IMR-90 (cell line): Measurements from ENCODE around the gene HMGN2. TPM values are rescaled to one million over a fixed set of nuclear protein-coding genes. Genes with fewer than 3 reads are reported as not detected.

Experiments
- ATAC-seq: fragments of 200-7000 bp; cut with Tn5 transposase; 2 replicates; pipeline ENCODE4 v1.9.1; 2020; ENCODE audit warnings: low read depth, mild to moderate bottlenecking, moderate library complexity
- BruUV-seq: library from RNA; stranded (reverse); fragments of 400-500 nt; replicated peaks from 2 replicates; lab custom pipeline; 2021; lab: Mats Ljungman, UMichigan
- CTCF ChIA-PET: fragments of 300-600 bp; formaldehyde crosslinking; extraction: SDS; loops from one replicate; lab custom pipeline; 2021; ENCODE audit warnings: antibody characterized with exemption; lab: Yijun Ruan, JAX
- POLR2A ChIA-PET: fragments of 300-600 bp; sonication (Branson Sonifier 250); formaldehyde crosslinking; loops from one replicate; lab custom pipeline; 2022; ENCODE audit warnings: antibody characterized with exemption; ENCODE audit not compliant: unreplicated experiment; lab: Charles Lee
- DNase-seq: peaks from one replicate; pipeline ENCODE4 v3.0.0; 2013
- H2AFZ ChIP-seq: replicated peaks from 2 replicates; pipeline ENCODE3; 2013; ENCODE audit warnings: low read length, mild to moderate bottlenecking; ENCODE audit not compliant: poor library complexity
- H2AK5ac ChIP-seq: 2 replicates; pipeline ENCODE4 v1.6.1; 2013; ENCODE audit warnings: low read depth, low read length, inconsistent platforms
- H2AK9ac ChIP-seq: replicated peaks from 2 replicates; pipeline ENCODE3; 2013; ENCODE audit warnings: mild to moderate bottlenecking, low read depth, low read length, moderate library complexity; ENCODE audit not compliant: poor library complexity
- H2BK120ac ChIP-seq: 2 replicates; pipeline ENCODE4 v1.6.1; 2013; ENCODE audit warnings: low read depth, low read length, inconsistent platforms
- H2BK15ac ChIP-seq: 3 replicates; pipeline ENCODE4 v1.6.1; 2013; ENCODE audit warnings: low read depth, low read length, inconsistent platforms
- H2BK20ac ChIP-seq: 2 replicates; pipeline ENCODE4 v1.6.1; 2013; ENCODE audit warnings: low read depth, mild to moderate bottlenecking, inconsistent platforms, low read length, moderate library complexity
- H2BK5ac ChIP-seq: 2 replicates; pipeline ENCODE4 v1.6.1; 2013; ENCODE audit warnings: mild to moderate bottlenecking, low read depth, low read length, inconsistent platforms; ENCODE audit not compliant: poor library complexity, severe bottlenecking
- H3K14ac ChIP-seq: replicated peaks from 2 replicates; pipeline ENCODE4 v1.6.1; 2013; ENCODE audit warnings: low read depth, low read length, inconsistent platforms
- H3K18ac ChIP-seq: 2 replicates; pipeline ENCODE4 v1.6.1; 2013; ENCODE audit warnings: low read depth, low read length, control low read depth
- H3K23ac ChIP-seq: 2 replicates; pipeline ENCODE4 v1.6.1; 2013; ENCODE audit warnings: low read depth, low read length, inconsistent platforms
- H3K27ac ChIP-seq: 2 replicates; pipeline ENCODE4 v1.5.1; 2013; ENCODE audit warnings: mild to moderate bottlenecking, control low read depth, low read length; ENCODE audit not compliant: insufficient read depth
- H3K27me3 ChIP-seq: 2 replicates; pipeline ENCODE4 v1.6.1; 2013; ENCODE audit warnings: low read length; ENCODE audit not compliant: control insufficient read depth, insufficient read depth
- H3K36me3 ChIP-seq: 2 replicates; pipeline ENCODE4 v1.6.1; 2013; ENCODE audit warnings: low read length, mixed read lengths; ENCODE audit not compliant: control insufficient read depth, insufficient read depth
- H3K4ac ChIP-seq: 2 replicates; pipeline ENCODE4 v1.6.1; 2013; ENCODE audit warnings: low read depth, low read length, inconsistent platforms
- H3K4me1 ChIP-seq: 2 replicates; pipeline ENCODE4 v1.6.1; 2013; ENCODE audit warnings: low read length, mixed read lengths; ENCODE audit not compliant: control insufficient read depth, insufficient read depth
- H3K4me2 ChIP-seq: 2 replicates; pipeline ENCODE4 v1.6.1; 2013; ENCODE audit warnings: low read depth, mild to moderate bottlenecking, control low read depth, low read length, moderate library complexity
- H3K4me3 ChIP-seq: 2 replicates; pipeline ENCODE4 v1.5.1; 2013; ENCODE audit warnings: low read depth, mild to moderate bottlenecking, control low read depth, low read length, moderate library complexity; ENCODE audit not compliant: insufficient read depth
- H3K56ac ChIP-seq: 2 replicates; pipeline ENCODE4 v1.6.1; 2013; ENCODE audit warnings: low read length, inconsistent platforms; ENCODE audit not compliant: insufficient read depth; ENCODE audit errors: extremely low read depth
- H3K79me1 ChIP-seq, 2 experiments: 2 replicates each; pipeline ENCODE4 v1.6.1; 2013; ENCODE audit warnings: low read length in 2 of 2, inconsistent platforms in 1 of 2, low read depth in 1 of 2
- H3K9ac ChIP-seq: 2 replicates; pipeline ENCODE4 v1.6.1; 2013; ENCODE audit warnings: low read depth, low read length, control low read depth
- H3K9me1 ChIP-seq: 2 replicates; pipeline ENCODE4 v1.6.1; 2013; ENCODE audit warnings: low read length, inconsistent platforms; ENCODE audit not compliant: insufficient read depth
- H3K9me3 ChIP-seq: 2 replicates; pipeline ENCODE4 v1.6.1; 2013; ENCODE audit warnings: low read length; ENCODE audit not compliant: control insufficient read depth, insufficient read depth
- H4K20me1 ChIP-seq: 2 replicates; pipeline ENCODE4 v1.6.1; 2013; ENCODE audit warnings: low read length, inconsistent platforms; ENCODE audit not compliant: insufficient read depth
- H4K5ac ChIP-seq: 2 replicates; pipeline ENCODE4 v1.6.1; 2013; ENCODE audit warnings: mild to moderate bottlenecking, low read depth, low read length, control low read depth
- H4K8ac ChIP-seq, 2 experiments: 2 replicates each; pipeline ENCODE4 v1.6.1; 2013; ENCODE audit warnings: low read depth in 2 of 2, low read length in 2 of 2, control low read depth in 1 of 2, inconsistent platforms in 1 of 2
- H4K91ac ChIP-seq: 2 replicates; pipeline ENCODE4 v1.6.1; 2013; ENCODE audit warnings: low read depth, low read length, inconsistent platforms; ENCODE audit not compliant: insufficient read depth
- CEBPB ChIP-seq: IDR thresholded peaks from 2 replicates; pipeline ENCODE4 v1.6.1; 2012; ENCODE audit warnings: low read depth, low read length, improper control_type of control experiment
- CHD1 ChIP-seq: IDR thresholded peaks from 2 replicates; pipeline ENCODE4 v1.6.1; 2012; ENCODE audit warnings: low read depth, low read length, improper control_type of control experiment
- CTCF ChIP-seq: conservative IDR thresholded peaks from 2 replicates; pipeline ENCODE4 v1.5.1; 2012; ENCODE audit warnings: mild to moderate bottlenecking, low read depth, low read length, improper control_type of control experiment
- ELK1 ChIP-seq: fragments of 150-350 bp; IDR thresholded peaks from 2 replicates; pipeline ENCODE4 v1.6.1; 2016; ENCODE audit warnings: low read depth, mild to moderate bottlenecking, low read length, moderate library complexity, borderline replicate concordance
- FOS ChIP-seq: fragments of 150-350 bp; IDR thresholded peaks from 2 replicates; pipeline ENCODE4 v1.6.1; 2016; ENCODE audit warnings: low read depth, low read length
- MAFK ChIP-seq: IDR thresholded peaks from 2 replicates; pipeline ENCODE4 v1.6.1; 2012; ENCODE audit warnings: low read depth, low read length, improper control_type of control experiment
- MXI1 ChIP-seq: IDR thresholded peaks from 2 replicates; pipeline ENCODE4 v1.6.1; 2012; ENCODE audit warnings: low read depth, mild to moderate bottlenecking, low read length, moderate library complexity, borderline replicate concordance
- NFE2L2 ChIP-seq: fragments of 150-350 bp; IDR thresholded peaks from 2 replicates; pipeline ENCODE4 v1.6.1; 2016; ENCODE audit warnings: low read depth, mild to moderate bottlenecking, low read length
- POLR2A ChIP-seq: IDR thresholded peaks from 2 replicates; pipeline ENCODE4 v1.6.1; 2012; ENCODE audit warnings: mild to moderate bottlenecking, low read depth, low read length
- RAD21 ChIP-seq: IDR thresholded peaks from 2 replicates; pipeline ENCODE4 v1.6.1; 2012; ENCODE audit warnings: low read length, improper control_type of control experiment
- RCOR1 ChIP-seq: IDR thresholded peaks from 2 replicates; pipeline ENCODE4 v1.6.1; 2012; ENCODE audit warnings: mild to moderate bottlenecking, low read length, improper control_type of control experiment; ENCODE audit not compliant: insufficient replicate concordance
- RFX5 ChIP-seq: IDR thresholded peaks from 2 replicates; pipeline ENCODE4 v1.8.0; 2012; ENCODE audit warnings: low read depth, mild to moderate bottlenecking, low read length, moderate library complexity
- USF2 ChIP-seq: fragments of 150-350 bp; IDR thresholded peaks from 2 replicates; pipeline ENCODE4 v1.6.1; 2017; ENCODE audit warnings: mild to moderate bottlenecking, antibody characterized with exemption, low read length, low read depth
- dilution Hi-C: fragments of 300-500 bp; cut with HindIII; formaldehyde crosslinking; loops from one replicate; pipeline ENCODE4 v1.14.3; 2018; ENCODE audit warnings: low sequenced_read_pairs; ENCODE audit not compliant: unreplicated experiment
- in situ Hi-C: fragments of 300-500 bp; cut with MboI; formaldehyde crosslinking; loops from 3 replicates; pipeline ENCODE4 v1.14.3; 2019; ENCODE audit warnings: low sequenced_read_pairs, inconsistent platforms, mixed read lengths
- intact Hi-C: fragments of 100-400 bp; cut with micrococcal nuclease; formaldehyde crosslinking; loops from 2 replicates; pipeline ENCODE4 v1.10.0; 2022
- polyA plus RNA-seq, 3 experiments: library from polyadenylated mRNA; depleted of rRNA; stranded (reverse); fragments of >200 nt; gene quantifications; 2 replicates each; pipeline ENCODE4 v1.2.3, GENCODE V29; 2012; ENCODE audit warnings: low replicate concordance in 1 of 3
- total RNA-seq: library from RNA; depleted of rRNA; stranded (reverse); fragments of >200 nt; gene quantifications from 2 replicates; pipeline ENCODE4 v1.2.3, GENCODE V29; 2012

Gene HMGN2
- total and polyA plus RNA-seq, 2 of the 4 experiments (the other 2 are of a cell fraction): 367 to 505 TPM

- no peak overlapping the region for H2BK120ac ChIP-seq
- no TSS peak for BruUV-seq
- H3K9ac ChIP-seq: no peak overlapping the region
- no peak overlapping the region for H2BK15ac ChIP-seq
- peaks cover 5% of the 10 kb centered on the region; the same call in 1 of the 2 replicates for H3K9me1 ChIP-seq
- intact Hi-C loops: no loop called here
- no peak overlapping the region for H3K4me3 ChIP-seq
- H3K36me3 ChIP-seq: peaks cover 19% of the 10 kb centered on the region
- H3K56ac ChIP-seq: no peak overlapping the region
- no peaks in the 10 kb centered on the region for H4K20me1 ChIP-seq
- no peak overlapping the region for H2AK9ac ChIP-seq
- dilution Hi-C loops: no loop called here
- no peak overlapping the region for H3K23ac ChIP-seq
- no peak overlapping the region for H4K8ac ChIP-seq
- H3K27me3 ChIP-seq: peaks cover 3% of the 10 kb centered on the region; the same call in 1 of the 2 replicates
- TF ChIP-seq FOS (no peak), CHD1 (no peak), CTCF (no peak), ELK1 (no peak), USF2 (no peak), MXI1 (no peak), RFX5 (no peak), POLR2A (no peak), NFE2L2 (no peak), RCOR1 (no peak), RAD21 (no peak), MAFK (no peak), CEBPB (no peak)
- no peak overlapping the region for H3K4ac ChIP-seq
- peaks cover 1% of the 10 kb centered on the region; the same call in 1 of the 2 replicates for H3K4me1 ChIP-seq
- no peak for DNase-seq
- H4K91ac ChIP-seq: no peak overlapping the region
- H2BK20ac ChIP-seq: no peak overlapping the region
- H3K9me3 ChIP-seq: no peaks in the 10 kb centered on the region
- no peak overlapping the region for H3K14ac ChIP-seq
- H2AK5ac ChIP-seq: no peak overlapping the region
- H3K27ac ChIP-seq: no peak overlapping the region
- H3K4me2 ChIP-seq: no peak overlapping the region
- H2AFZ ChIP-seq: no peak overlapping the region
- no peak overlapping the region for H2BK5ac ChIP-seq
- H3K18ac ChIP-seq: no peak overlapping the region
- POLR2A ChIA-PET: no interaction called here
- no peak overlapping the region for H4K5ac ChIP-seq
- CTCF ChIA-PET: no interaction called here
- no peak for ATAC-seq
- in situ Hi-C loops: no loop called here
- peaks cover 24 to 30% of the 10 kb centered on the region in 2 experiments for H3K79me1 ChIP-seq
Observed at GRCh38 chr1:26434161-26434752, 38.0 kb upstream of the HMGN2 start.
